Panc1 (cell line): ENCODE data around the gene EPOP. TPM values are rescaled to one million over a fixed set of nuclear protein-coding genes. Genes with fewer than 3 reads are reported as not detected.

Experiments
- ATAC-seq: fragments of 200-7000 bp; cut with Tn5 transposase; 2 replicates; pipeline ENCODE4 v1.9.1; 2020; ENCODE audit warnings: mild to moderate bottlenecking, moderate library complexity
- BruUV-seq: library from RNA; stranded (reverse); fragments of 400-500 nt; replicated peaks from 2 replicates; lab custom pipeline; 2021; lab: Mats Ljungman, UMichigan
- CTCF ChIA-PET: fragments of 300-600 bp; sonication (Branson Sonifier 250); formaldehyde crosslinking; loops from one replicate; lab custom pipeline; 2022; ENCODE audit warnings: antibody characterized with exemption; lab: Charles Lee
- POLR2A ChIA-PET: fragments of 300-600 bp; sonication (Branson Sonifier 250); formaldehyde crosslinking; loops from one replicate; lab custom pipeline; 2022; ENCODE audit warnings: antibody characterized with exemption; lab: Charles Lee
- DNase-seq: peaks from one replicate; pipeline ENCODE4 v3.0.0-alpha.2; 2010; ENCODE audit warnings: low read depth, low spot score
- H3K27ac ChIP-seq: 2 replicates; pipeline ENCODE4 v1.5.1; 2011; ENCODE audit warnings: mild to moderate bottlenecking, low read length, inconsistent platforms
- H3K27me3 ChIP-seq: fragments of 200-500 bp; sonication (Bioruptor generic); 2 replicates; pipeline ENCODE4 v1.6.0; 2014; ENCODE audit warnings: low read length, inconsistent platforms; ENCODE audit not compliant: control insufficient read depth, insufficient read depth
- H3K36me3 ChIP-seq: fragments of 200-500 bp; sonication (Bioruptor generic); 2 replicates; pipeline ENCODE4 v1.5.1; 2014; ENCODE audit warnings: inconsistent platforms, mild to moderate bottlenecking, low read length, moderate library complexity; ENCODE audit not compliant: control insufficient read depth, insufficient read depth
- H3K4me1 ChIP-seq: 2 replicates; pipeline ENCODE4 v1.5.1; 2011; ENCODE audit warnings: inconsistent platforms, mild to moderate bottlenecking, low read length, moderate library complexity; ENCODE audit not compliant: control insufficient read depth, insufficient read depth
- H3K4me3 ChIP-seq, 2 experiments: 2 replicates each; pipeline ENCODE4 v1.5.1; 2011 to 2012; ENCODE audit warnings: low read depth in 2 of 2, low read length in 2 of 2, mild to moderate bottlenecking in 2 of 2, inconsistent platforms in 1 of 2, moderate library complexity in 1 of 2
- H3K9me3 ChIP-seq: fragments of 200-500 bp; sonication (Bioruptor generic); 2 replicates; pipeline ENCODE4 v1.5.1; 2014; ENCODE audit warnings: low read depth, mild to moderate bottlenecking, inconsistent platforms, low read length, moderate library complexity; ENCODE audit not compliant: control insufficient read depth, insufficient read depth
- POLR2AphosphoS5 ChIP-seq: IDR thresholded peaks from 2 replicates; pipeline ENCODE4 v1.6.1; 2012; ENCODE audit warnings: mild to moderate bottlenecking, low read depth, low read length, moderate library complexity
- SIN3A ChIP-seq: IDR thresholded peaks from 2 replicates; pipeline ENCODE4 v1.6.1; 2012; ENCODE audit warnings: low read depth, mild to moderate bottlenecking, low read length, moderate library complexity, borderline replicate concordance; ENCODE audit not compliant: insufficient read depth
- TCF7L2 ChIP-seq: IDR thresholded peaks from 2 replicates; pipeline ENCODE4 v1.6.1; 2011; ENCODE audit warnings: mild to moderate bottlenecking, low read depth, low read length, inconsistent platforms
- in situ Hi-C: cut with HindIII; loops from 2 replicates; pipeline ENCODE4 v1.10.0; 2016; ENCODE audit warnings: low sequenced_read_pairs, low pct_unique_long_range_greater_than_20kb
- intact Hi-C: fragments of 100-400 bp; cut with micrococcal nuclease; formaldehyde crosslinking; loops from one replicate; pipeline ENCODE4 v1.10.0; 2022; ENCODE audit not compliant: unreplicated experiment
- total RNA-seq: library from RNA; stranded (reverse); gene quantifications from one replicate; pipeline ENCODE4 v1.2.1, GENCODE V29; 2021; ENCODE audit not compliant: unreplicated experiment
- TF ChIP-seq, protein P1 (sequence below): fragments of 450-650 bp; IDR thresholded peaks from 2 replicates; pipeline ENCODE4 v1.5.1; 2017; ENCODE audit warnings: mild to moderate bottlenecking
- TF ChIP-seq, protein P2 (sequence below), 2 experiments: IDR thresholded peaks; 2 replicates each; pipeline ENCODE4 v1.6.1; 2011 to 2012; ENCODE audit warnings: low read depth in 2 of 2, control low read depth in 1 of 2, low read length in 1 of 2, mild to moderate bottlenecking in 1 of 2, moderate library complexity in 1 of 2; ENCODE audit not compliant: insufficient read depth in 1 of 2

The EPOP gene
- total RNA-seq, 1 experiment from 2014 or later: 19.9 TPM

DNA sequence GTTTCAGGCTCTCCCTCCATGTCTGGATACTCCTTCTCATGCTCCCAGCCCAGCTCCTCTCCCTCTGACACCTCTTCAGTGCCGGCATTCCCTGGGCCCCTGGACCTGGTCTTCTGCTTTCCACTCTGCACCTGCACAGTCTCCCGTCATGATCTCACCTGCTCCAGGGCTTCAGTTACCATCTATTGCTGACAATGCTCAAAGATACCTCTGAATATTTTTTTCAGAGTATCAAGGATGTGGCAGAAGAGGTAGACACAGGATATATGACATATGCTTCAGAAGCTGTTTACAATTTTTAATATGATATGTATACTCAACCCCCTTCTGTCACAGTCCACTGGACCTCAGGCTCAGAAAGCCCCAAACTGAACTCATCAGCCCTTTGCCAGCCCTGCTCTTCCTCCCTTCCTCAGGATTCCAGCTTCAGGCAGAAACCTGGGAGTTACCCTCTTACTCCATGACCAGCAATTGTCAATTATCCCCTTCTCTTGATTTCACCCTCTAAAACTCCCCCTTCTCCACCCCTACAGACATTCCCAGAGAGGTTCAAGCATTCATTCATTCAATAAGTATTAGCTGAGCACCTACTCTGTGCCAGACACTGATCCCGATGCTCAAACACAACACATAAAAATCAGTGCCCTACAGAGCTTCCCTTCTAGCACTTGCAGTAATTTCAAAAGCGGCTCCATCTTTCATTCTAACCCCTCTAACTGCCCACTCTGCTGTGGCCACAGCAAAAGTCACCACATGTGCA, 22.5 kb upstream of the EPOP start:
- ATAC-seq (no peak), DNase-seq (no peak)
- Histone ChIP-seq H3K27ac (no peak overlapping the region), H3K4me1 (peaks cover 14% of the 10 kb centered on the region), H3K9me3 (no peaks in the 10 kb centered on the region), H3K4me3 (no peak overlapping the region), H3K36me3 (no peaks in the 10 kb centered on the region), H3K27me3 (no peaks in the 10 kb centered on the region)
- BruUV-seq: no TSS peak
- TF ChIP-seq, protein P1, sequence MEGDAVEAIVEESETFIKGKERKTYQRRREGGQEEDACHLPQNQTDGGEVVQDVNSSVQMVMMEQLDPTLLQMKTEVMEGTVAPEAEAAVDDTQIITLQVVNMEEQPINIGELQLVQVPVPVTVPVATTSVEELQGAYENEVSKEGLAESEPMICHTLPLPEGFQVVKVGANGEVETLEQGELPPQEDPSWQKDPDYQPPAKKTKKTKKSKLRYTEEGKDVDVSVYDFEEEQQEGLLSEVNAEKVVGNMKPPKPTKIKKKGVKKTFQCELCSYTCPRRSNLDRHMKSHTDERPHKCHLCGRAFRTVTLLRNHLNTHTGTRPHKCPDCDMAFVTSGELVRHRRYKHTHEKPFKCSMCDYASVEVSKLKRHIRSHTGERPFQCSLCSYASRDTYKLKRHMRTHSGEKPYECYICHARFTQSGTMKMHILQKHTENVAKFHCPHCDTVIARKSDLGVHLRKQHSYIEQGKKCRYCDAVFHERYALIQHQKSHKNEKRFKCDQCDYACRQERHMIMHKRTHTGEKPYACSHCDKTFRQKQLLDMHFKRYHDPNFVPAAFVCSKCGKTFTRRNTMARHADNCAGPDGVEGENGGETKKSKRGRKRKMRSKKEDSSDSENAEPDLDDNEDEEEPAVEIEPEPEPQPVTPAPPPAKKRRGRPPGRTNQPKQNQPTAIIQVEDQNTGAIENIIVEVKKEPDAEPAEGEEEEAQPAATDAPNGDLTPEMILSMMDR: no peak
- no peak for TF ChIP-seq POLR2AphosphoS5
- TF ChIP-seq, protein P2, sequence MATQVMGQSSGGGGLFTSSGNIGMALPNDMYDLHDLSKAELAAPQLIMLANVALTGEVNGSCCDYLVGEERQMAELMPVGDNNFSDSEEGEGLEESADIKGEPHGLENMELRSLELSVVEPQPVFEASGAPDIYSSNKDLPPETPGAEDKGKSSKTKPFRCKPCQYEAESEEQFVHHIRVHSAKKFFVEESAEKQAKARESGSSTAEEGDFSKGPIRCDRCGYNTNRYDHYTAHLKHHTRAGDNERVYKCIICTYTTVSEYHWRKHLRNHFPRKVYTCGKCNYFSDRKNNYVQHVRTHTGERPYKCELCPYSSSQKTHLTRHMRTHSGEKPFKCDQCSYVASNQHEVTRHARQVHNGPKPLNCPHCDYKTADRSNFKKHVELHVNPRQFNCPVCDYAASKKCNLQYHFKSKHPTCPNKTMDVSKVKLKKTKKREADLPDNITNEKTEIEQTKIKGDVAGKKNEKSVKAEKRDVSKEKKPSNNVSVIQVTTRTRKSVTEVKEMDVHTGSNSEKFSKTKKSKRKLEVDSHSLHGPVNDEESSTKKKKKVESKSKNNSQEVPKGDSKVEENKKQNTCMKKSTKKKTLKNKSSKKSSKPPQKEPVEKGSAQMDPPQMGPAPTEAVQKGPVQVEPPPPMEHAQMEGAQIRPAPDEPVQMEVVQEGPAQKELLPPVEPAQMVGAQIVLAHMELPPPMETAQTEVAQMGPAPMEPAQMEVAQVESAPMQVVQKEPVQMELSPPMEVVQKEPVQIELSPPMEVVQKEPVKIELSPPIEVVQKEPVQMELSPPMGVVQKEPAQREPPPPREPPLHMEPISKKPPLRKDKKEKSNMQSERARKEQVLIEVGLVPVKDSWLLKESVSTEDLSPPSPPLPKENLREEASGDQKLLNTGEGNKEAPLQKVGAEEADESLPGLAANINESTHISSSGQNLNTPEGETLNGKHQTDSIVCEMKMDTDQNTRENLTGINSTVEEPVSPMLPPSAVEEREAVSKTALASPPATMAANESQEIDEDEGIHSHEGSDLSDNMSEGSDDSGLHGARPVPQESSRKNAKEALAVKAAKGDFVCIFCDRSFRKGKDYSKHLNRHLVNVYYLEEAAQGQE (IDR thresholded peaks at IDR 0.05; ENCODE audit: insufficient read depth in 1 of 2, low read depth in 2 of 2, low read length in 1 of 2): no peak
- TF ChIP-seq TCF7L2: no peak
- no peak for TF ChIP-seq SIN3A
- ChIA-PET POLR2A (interaction anchor here (0.6 kb wide), 1 partner anchor 150 kb away, joined by 4 read pairs; no protein-coding TSS in a partner anchor), CTCF (no interaction called here)
- in situ Hi-C loops (no loop called here), intact Hi-C loops (no loop called here)

DNA sequence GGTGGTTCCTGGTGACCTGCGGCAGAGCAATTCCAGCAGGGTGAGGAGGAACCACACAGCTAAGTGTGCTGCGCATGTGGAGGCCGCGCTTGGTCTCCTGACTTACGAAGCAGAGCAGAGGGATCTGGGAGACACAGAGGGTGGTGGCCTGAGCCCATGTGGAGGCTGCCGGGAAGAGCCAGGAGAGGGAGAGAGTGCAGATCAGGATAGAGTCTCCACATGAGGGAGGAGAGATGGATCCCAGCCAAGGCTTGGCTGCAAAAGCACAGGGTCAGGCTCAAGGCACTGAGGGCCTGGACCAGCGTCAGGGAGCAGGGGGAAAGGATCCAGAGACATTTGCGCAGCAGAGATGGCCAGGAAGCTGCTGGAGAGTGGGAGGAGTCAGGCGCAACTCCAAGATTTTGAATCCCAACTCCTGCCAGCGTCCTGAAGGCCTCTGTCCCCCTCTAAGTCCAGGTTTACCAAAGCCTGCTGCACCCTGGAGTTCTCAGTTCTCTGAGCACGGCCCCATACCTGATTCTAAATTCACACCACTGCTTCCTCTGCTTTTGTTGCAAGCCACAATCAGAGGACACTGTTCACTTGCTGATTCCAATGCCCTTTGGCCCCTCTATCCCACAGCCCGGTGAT, 19.1 kb upstream of the EPOP start:
- DNase-seq (no peak), ATAC-seq (no peak)
- Histone ChIP-seq H3K27me3 (no peaks in the 10 kb centered on the region), H3K36me3 (no peaks in the 10 kb centered on the region), H3K9me3 (no peaks in the 10 kb centered on the region), H3K4me1 (peaks cover 4% of the 10 kb centered on the region; the same call in 1 of the 2 replicates), H3K4me3 (no peak overlapping the region), H3K27ac (no peak overlapping the region; the same call in 1 of the 2 replicates)
- CTCF ChIA-PET: no interaction called here
- POLR2A ChIA-PET: no interaction called here
- TF ChIP-seq SIN3A (no peak), TCF7L2 (no peak), POLR2AphosphoS5 (no peak)
- TF ChIP-seq, protein P1: no peak
- TF ChIP-seq, protein P2 (IDR thresholded peaks at IDR 0.05; ENCODE audit: insufficient read depth in 1 of 2, low read depth in 2 of 2, low read length in 1 of 2): no peak
- intact Hi-C loops (no loop called here), in situ Hi-C loops (no loop called here)
- BruUV-seq: no TSS peak
